Epithelial cell of esophagus (primary cell): ENCODE data around the gene AKAP1.
A peak's percentile ranks its signal among the peaks of the same experiment; 100 is the strongest.

ENCODE experiments used
- DNase-seq: peaks from one replicate; pipeline ENCODE4 v3.0.0; 2010; ENCODE audit warnings: low read depth
- H3K4me3 ChIP-seq: 2 replicates; pipeline ENCODE4 v1.5.1; 2011; ENCODE audit warnings: mild to moderate bottlenecking, low read length, control low read depth
- CTCF ChIP-seq: IDR thresholded peaks from 2 replicates; pipeline ENCODE4 v1.5.1; 2011; ENCODE audit warnings: low read depth, mild to moderate bottlenecking, low read length, control low read depth, inconsistent platforms; ENCODE audit not compliant: insufficient read depth; ENCODE audit errors: missing control alignments

The AKAP1 gene

GRCh38 chr17:57104461-57105175 is 19.6 kb downstream of the AKAP1 start:
- no peak for TF ChIP-seq CTCF
- H3K4me3 ChIP-seq: no peak overlapping the region
- DNase-seq: no peak

GRCh38 chr17:57105591-57105990 is 20.5 kb downstream of the AKAP1 start:
- H3K4me3 ChIP-seq: no peak overlapping the region
- no peak for TF ChIP-seq CTCF
- DNase-seq: no peak

- no peak overlapping the region for H3K4me3 ChIP-seq
- peak; percentile 7 for DNase-seq
- no peak for TF ChIP-seq CTCF
Measured at GRCh38 chr17:57106107-57106835, 21.2 kb downstream of the AKAP1 start.

GRCh38 chr17:57106836-57107497 is 21.9 kb downstream of the AKAP1 start:
- no peak for DNase-seq
- no peak for TF ChIP-seq CTCF
- H3K4me3 ChIP-seq: no peak overlapping the region

- peak; percentile 78 for DNase-seq
- no peak overlapping the region for H3K4me3 ChIP-seq
- TF ChIP-seq CTCF: no peak
Measured at GRCh38 chr17:57107498-57108101, 22.6 kb downstream of the AKAP1 start.

- no peak overlapping the region for H3K4me3 ChIP-seq
- no peak for TF ChIP-seq CTCF
- no peak for DNase-seq
Measured at GRCh38 chr17:57108671-57109392, 23.8 kb downstream of the AKAP1 start.
